Liver (tissue), 9 donors: ENCODE results near the gene NPAS2. TPM values are rescaled to one million over a fixed set of nuclear protein-coding genes. Genes with fewer than 3 reads are reported as not detected.

ENCODE experiments used
- DNase-seq: peaks from one replicate; pipeline ENCODE4 v3.0.0-alpha.2; 2017; ENCODE audit warnings: low spot score
- H3K27ac ChIP-seq, 2 donors: one replicate each; pipeline ENCODE4 v1.7.0; 2013; ENCODE audit warnings: inconsistent platforms in 2 of 2, low read length in 2 of 2, control low read depth in 1 of 2, low read depth in 1 of 2, mild to moderate bottlenecking in 1 of 2
- H3K27me3 ChIP-seq, 4 donors: one replicate each; pipeline versions ENCODE4 v1.6.1 to v1.7.0; 2013; ENCODE audit warnings: low read length in 3 of 4, inconsistent platforms in 1 of 4, mild to moderate bottlenecking in 1 of 4, moderate library complexity in 1 of 4; ENCODE audit not compliant: control insufficient read depth in 4 of 4, insufficient read depth in 4 of 4
- H3K36me3 ChIP-seq, 4 donors: one replicate each; pipeline versions ENCODE4 v1.6.1 to v1.7.0; 2013; ENCODE audit warnings: low read length in 3 of 4, mild to moderate bottlenecking in 3 of 4, low read depth in 1 of 4, moderate library complexity in 1 of 4; ENCODE audit not compliant: control insufficient read depth in 4 of 4, insufficient read depth in 3 of 4
- H3K4me1 ChIP-seq, 4 donors: one replicate each; pipeline versions ENCODE4 v1.6.1 to v1.7.0; 2013; ENCODE audit warnings: low read length in 3 of 4, mild to moderate bottlenecking in 3 of 4, moderate library complexity in 1 of 4; ENCODE audit not compliant: control insufficient read depth in 4 of 4, insufficient read depth in 4 of 4
- H3K4me3 ChIP-seq, 3 donors: one replicate each; pipeline versions ENCODE4 v1.6.1 to v1.7.0; 2013; ENCODE audit warnings: low read length in 3 of 3, control low read depth in 1 of 3, low read depth in 1 of 3, mild to moderate bottlenecking in 1 of 3
- H3K9ac ChIP-seq, 2 donors: one replicate each; pipeline ENCODE4 v1.7.0; 2013; ENCODE audit warnings: low read length in 2 of 2, mild to moderate bottlenecking in 2 of 2, moderate library complexity in 2 of 2, control low read depth in 1 of 2, low read depth in 1 of 2
- H3K9me3 ChIP-seq, 4 donors: one replicate each; pipeline versions ENCODE4 v1.6.1 to v1.7.0; 2013; ENCODE audit warnings: low read length in 3 of 4; ENCODE audit not compliant: control insufficient read depth in 4 of 4
- ATF3 ChIP-seq: IDR thresholded peaks from 2 replicates; pipeline ENCODE4 v1.6.1; 2016; ENCODE audit warnings: antibody characterized with exemption
- CTCF ChIP-seq: fragments of 150-350 bp; IDR thresholded peaks from 2 replicates; pipeline ENCODE4 v1.5.1; 2017; ENCODE audit warnings: improper control_type of control experiment, low read depth, low read length; ENCODE audit not compliant: missing input control
- EGR1 ChIP-seq, 2 donors: IDR thresholded peaks; 2 replicates each; pipeline ENCODE4 v1.6.1; 2016 to 2018; ENCODE audit warnings: antibody characterized with exemption in 2 of 2, low read depth in 2 of 2
- FOXA1 ChIP-seq: IDR thresholded peaks from 2 replicates; pipeline ENCODE4 v1.6.1; 2016; ENCODE audit warnings: antibody characterized with exemption
- FOXA2 ChIP-seq: IDR thresholded peaks from 2 replicates; pipeline ENCODE4 v1.6.1; 2016; ENCODE audit warnings: antibody characterized with exemption
- GABPA ChIP-seq, 2 donors: IDR thresholded peaks in 1 of 2; conservative IDR thresholded peaks in 1 of 2; 2 replicates each; pipeline ENCODE4 v1.6.1; 2016; ENCODE audit warnings: antibody characterized with exemption in 2 of 2, mild to moderate bottlenecking in 1 of 2, moderate library complexity in 1 of 2
- HNF4G ChIP-seq: IDR thresholded peaks from 2 replicates; pipeline ENCODE4 v1.6.1; 2016; ENCODE audit warnings: antibody characterized with exemption
- JUND ChIP-seq, 2 donors: IDR thresholded peaks; 2 replicates each; pipeline ENCODE4 v1.6.1; 2016; ENCODE audit warnings: antibody characterized with exemption in 2 of 2
- MAX ChIP-seq: IDR thresholded peaks from 2 replicates; pipeline ENCODE4 v1.6.1; 2016; ENCODE audit warnings: antibody characterized with exemption
- NR2F2 ChIP-seq: IDR thresholded peaks from 2 replicates; pipeline ENCODE4 v1.6.1; 2016; ENCODE audit warnings: antibody characterized with exemption
- RAD21 ChIP-seq, 2 donors: IDR thresholded peaks; 2 replicates each; pipeline ENCODE4 v1.6.1; 2016; ENCODE audit warnings: antibody characterized with exemption in 2 of 2, mild to moderate bottlenecking in 2 of 2
- REST ChIP-seq: IDR thresholded peaks from 2 replicates; pipeline ENCODE4 v1.6.1; 2016; ENCODE audit warnings: antibody characterized with exemption, mild to moderate bottlenecking
- RXRA ChIP-seq, 2 donors: IDR thresholded peaks; 2 replicates each; pipeline ENCODE4 v1.6.1; 2017 to 2018; ENCODE audit warnings: antibody characterized with exemption in 2 of 2, mild to moderate bottlenecking in 1 of 2
- SP1 ChIP-seq: IDR thresholded peaks from 2 replicates; pipeline ENCODE4 v1.6.1; 2018; ENCODE audit warnings: antibody characterized with exemption, mild to moderate bottlenecking
- TAF1 ChIP-seq: conservative IDR thresholded peaks from 2 replicates; pipeline ENCODE4 v1.6.1; 2016; ENCODE audit warnings: antibody characterized with exemption, mild to moderate bottlenecking
- YY1 ChIP-seq: IDR thresholded peaks from 2 replicates; pipeline ENCODE4 v1.6.1; 2016; ENCODE audit warnings: antibody characterized with exemption, mild to moderate bottlenecking
- ZBTB33 ChIP-seq: IDR thresholded peaks from 2 replicates; pipeline ENCODE4 v1.6.1; 2016; ENCODE audit warnings: antibody characterized with exemption
- WGBS: extraction: QIAGEN DNeasy Blood & Tissue Kit; methylation state at CpG from one replicate; pipeline ENCODE4 v1.1.7; 2013; 5-methylcytosine and 5-hydroxymethylcytosine counted together
- polyA plus RNA-seq, 2 donors: library from polyadenylated mRNA; stranded (reverse) in 1 of 2; unstranded in 1 of 2; fragments of 200-250 nt in 1 of 2; fragments of >200 nt in 1 of 2; fragmentation: Nextera tagmentation in 1 of 2; extraction: Ambion mirVana in 1 of 2; gene quantifications; one replicate each; pipeline versions ENCODE4 v1.2.1 to v1.2.3, GENCODE V29; 2013 to 2015
- total RNA-seq, 2 donors: library from RNA; depleted of rRNA; stranded (reverse); fragments of >200 nt; gene quantifications; one replicate each; pipeline ENCODE4 v1.2.3, GENCODE V29; 2014
- donor health status: healthy.
- donor health status: healthy.
- donor health status: healthy.
- donor health status: healthy.
- donor health status: healthy.

NPAS2 gene
- total and polyA plus RNA-seq, 4 donors = 0.33 to 24.3 (median 6.6) TPM

- WGBS = 92% methylated on average over 3 of the region's 3 CpGs
- Histone ChIP-seq H3K27me3 (no peaks in the 10 kb centered on the region), H3K36me3 (no peaks in the 10 kb centered on the region), H3K27ac (no peak overlapping the region), H3K9me3 (no peaks in the 10 kb centered on the region), H3K4me1 (peaks cover 0 to 8% (median 5%) of the 10 kb centered on the region in 4 donors), H3K4me3 (no peak overlapping the region), H3K9ac (no peak overlapping the region)
- DNase-seq = no peak
- TF ChIP-seq REST = no peak
- TF ChIP-seq NR2F2 = no peak
- TF ChIP-seq JUND (IDR thresholded peaks at IDR 0.05) = no peak
- no peak for TF ChIP-seq ZBTB33
- no peak for TF ChIP-seq MAX
These were observed 36.0 kb upstream of the NPAS2 start for GRCh38 chr2:100783987-100784386.

GRCh38 chr2:100784681-100785080 is 35.3 kb upstream of the NPAS2 start:
- H3K4me3 ChIP-seq = no peak overlapping the region
- WGBS = 82% methylated on average over 8 of the region's 8 CpGs
- peaks cover 0 to 8% (median 5%) of the 10 kb centered on the region in 4 donors for H3K4me1 ChIP-seq
- H3K27me3 ChIP-seq = no peaks in the 10 kb centered on the region
- no peaks in the 10 kb centered on the region for H3K36me3 ChIP-seq
- H3K9me3 ChIP-seq = no peaks in the 10 kb centered on the region
- H3K27ac ChIP-seq = no peak overlapping the region
- H3K9ac ChIP-seq = no peak overlapping the region
- no peak for TF ChIP-seq ATF3
- TF ChIP-seq JUND (IDR thresholded peaks at IDR 0.05) = no peak
- TF ChIP-seq ZBTB33 = no peak
- no peak for TF ChIP-seq CTCF
- no peak for TF ChIP-seq REST
- no peak for TF ChIP-seq FOXA1
- no peak for TF ChIP-seq RXRA (IDR thresholded peaks at IDR 0.05)
- TF ChIP-seq SP1 = no peak
- TF ChIP-seq HNF4G = no peak
- TF ChIP-seq MAX = no peak
- TF ChIP-seq EGR1 (IDR thresholded peaks at IDR 0.05; ENCODE audit: low read depth in 2 of 2) = no peak
- TF ChIP-seq YY1 = no peak
- no peak for TF ChIP-seq FOXA2
- no peak for TF ChIP-seq NR2F2
- no peak for TF ChIP-seq GABPA (IDR thresholded peaks at IDR 0.05 in 1 of 2, conservative IDR thresholded peaks at IDR 0.05 in 1 of 2)
- no peak for TF ChIP-seq TAF1
- no peak for TF ChIP-seq RAD21 (IDR thresholded peaks at IDR 0.05)
- DNase-seq = no peak
